SK-N-SH (cell line): ENCODE measurements around the gene DUSP28. TPM values are rescaled to one million over a fixed set of nuclear protein-coding genes. Genes with fewer than 3 reads are reported as not detected.

ENCODE experiments used
- CTCF ChIA-PET: fragments of 300-600, 350-600 bp; formaldehyde crosslinking; extraction: SDS; loops from one replicate; lab custom pipeline; 2021; lab: Yijun Ruan, JAX
- POLR2A ChIA-PET: fragments of 350-600 bp; sonication (Branson Sonifier 250); formaldehyde crosslinking; extraction: SDS; loops from one replicate; lab custom pipeline; 2020; ENCODE audit warnings: antibody characterized with exemption, inconsistent platforms; lab: Yijun Ruan, JAX
- DNase-seq: peaks from one replicate; pipeline ENCODE4 v3.0.0; 2012
- H2AFZ ChIP-seq: fragments of 200-600 bp; sonication (generic); 2 replicates; pipeline ENCODE4 v1.8.1; 2016; ENCODE audit warnings: antibody characterized with exemption, mild to moderate bottlenecking, low read depth
- H3F3A ChIP-seq: fragments of 200-600 bp; sonication (generic); replicated peaks from 2 replicates; pipeline ENCODE3; 2016; ENCODE audit warnings: antibody characterized with exemption, mild to moderate bottlenecking; ENCODE audit not compliant: insufficient read depth
- H3K27ac ChIP-seq, 2 experiments: fragments of 200-500 bp in 1 of 2; fragments of 200-600 bp in 1 of 2; sonication (Bioruptor generic) in 1 of 2; sonication (generic), shearing (Covaris generic) in 1 of 2; 2 replicates each; pipeline versions ENCODE4 v1.5.1 to v1.6.1; 2014 to 2016; ENCODE audit warnings: low read depth in 2 of 2, inconsistent platforms in 1 of 2, low read length in 1 of 2, mild to moderate bottlenecking in 1 of 2, mixed read lengths in 1 of 2
- H3K27me3 ChIP-seq: fragments of 200-600 bp; sonication (generic), shearing (Covaris generic); 2 replicates; pipeline ENCODE4 v1.6.1; 2016; ENCODE audit warnings: mixed run types; ENCODE audit not compliant: insufficient read depth
- H3K36me3 ChIP-seq, 2 experiments: fragments of 200-500 bp in 1 of 2; fragments of 200-600 bp in 1 of 2; sonication (Bioruptor generic) in 1 of 2; sonication (generic) in 1 of 2; replicated peaks in 1 of 2; 2 replicates each; pipeline versions ENCODE3 to v1.5.1; 2014 to 2016; ENCODE audit warnings: low read length in 1 of 2, mild to moderate bottlenecking in 1 of 2; ENCODE audit not compliant: insufficient read depth in 2 of 2, control insufficient read depth in 1 of 2
- H3K4me1 ChIP-seq, 2 experiments: fragments of 200-500 bp in 1 of 2; fragments of 200-600 bp in 1 of 2; sonication (Bioruptor generic) in 1 of 2; sonication (generic), shearing (Covaris generic) in 1 of 2; 2 replicates each; pipeline versions ENCODE4 v1.5.1 to v1.6.1; 2014 to 2016; ENCODE audit warnings: low read depth in 1 of 2, low read length in 1 of 2, mixed run types in 1 of 2; ENCODE audit not compliant: insufficient read depth in 2 of 2, control insufficient read depth in 1 of 2
- H3K4me2 ChIP-seq: fragments of 200-600 bp; sonication (generic), shearing (Covaris generic); 2 replicates; pipeline ENCODE4 v1.6.1; 2017; ENCODE audit warnings: mixed run types
- H3K4me3 ChIP-seq, 2 experiments: fragments of 200-500 bp in 1 of 2; fragments of 200-600 bp in 1 of 2; sonication (Bioruptor generic) in 1 of 2; sonication (generic), shearing (Covaris generic) in 1 of 2; 2 replicates each; pipeline versions ENCODE4 v1.5.1 to v1.8.1; 2014 to 2016; ENCODE audit warnings: low read depth in 2 of 2, inconsistent platforms in 1 of 2, low read length in 1 of 2, mild to moderate bottlenecking in 1 of 2, mixed read lengths in 1 of 2, moderate library complexity in 1 of 2
- H3K79me2 ChIP-seq: fragments of 200-600 bp; sonication (generic); 2 replicates; pipeline ENCODE4 v1.8.1; 2017; ENCODE audit warnings: mild to moderate bottlenecking; ENCODE audit not compliant: insufficient read depth
- H3K9ac ChIP-seq: fragments of 200-600 bp; sonication (generic); 2 replicates; pipeline ENCODE4 v1.6.1; 2017; ENCODE audit warnings: mixed run types
- H3K9me2 ChIP-seq: fragments of 200-600 bp; sonication (generic); 2 replicates; pipeline ENCODE4 v1.6.1; 2017; ENCODE audit warnings: mixed run types
- H3K9me3 ChIP-seq: fragments of 200-600 bp; sonication (generic); 2 replicates; pipeline ENCODE4 v1.6.1; 2017; ENCODE audit warnings: mixed run types, mild to moderate bottlenecking, moderate library complexity
- H4K20me1 ChIP-seq: fragments of 200-600 bp; sonication (generic); 2 replicates; pipeline ENCODE4 v1.6.1; 2017; ENCODE audit warnings: mild to moderate bottlenecking, mixed run types; ENCODE audit not compliant: insufficient read depth
- CTCF ChIP-seq: fragments of 200-600 bp; sonication (generic); IDR thresholded peaks from 2 replicates; pipeline ENCODE4 v1.6.1; 2017; ENCODE audit warnings: antibody characterized with exemption, mild to moderate bottlenecking, moderate library complexity
- ELF1 ChIP-seq: IDR thresholded peaks from 2 replicates; pipeline ENCODE4 v1.4.0; 2012
- JUND ChIP-seq: IDR thresholded peaks from 2 replicates; pipeline ENCODE4 v1.4.0; 2012
- MXI1 ChIP-seq: IDR thresholded peaks from 2 replicates; pipeline ENCODE4 v1.6.1; 2012; ENCODE audit warnings: mild to moderate bottlenecking, low read depth, low read length, improper control_type of control experiment
- NFIC ChIP-seq: IDR thresholded peaks from 2 replicates; pipeline ENCODE4 v1.4.0; 2012; ENCODE audit warnings: borderline replicate concordance
- NRF1 ChIP-seq: IDR thresholded peaks from 2 replicates; pipeline ENCODE4 v1.6.1; 2012; ENCODE audit warnings: low read depth, mild to moderate bottlenecking, low read length
- RCOR1 ChIP-seq: fragments of 150-350 bp; IDR thresholded peaks from 2 replicates; pipeline ENCODE4 v1.6.1; 2017; ENCODE audit warnings: antibody characterized with exemption, low read length
- SMC3 ChIP-seq: IDR thresholded peaks from 2 replicates; pipeline ENCODE4 v1.6.1; 2012; ENCODE audit warnings: low read depth, low read length, improper control_type of control experiment
- TCF12 ChIP-seq: IDR thresholded peaks from 2 replicates; pipeline ENCODE4 v1.4.0; 2012
- ZBTB33 ChIP-seq: IDR thresholded peaks from 2 replicates; pipeline ENCODE4 v1.4.0; 2012; ENCODE audit warnings: low read depth, borderline replicate concordance
- WGBS: methylation state at CpG from one replicate; pipeline ENCODE4 v1.1.6; 2017; ENCODE audit warnings: low lambda C conversion rate; 5-methylcytosine and 5-hydroxymethylcytosine counted together
- polyA plus RNA-seq, 3 experiments: library from polyadenylated mRNA; depleted of rRNA; stranded (reverse); fragments of >200 nt; gene quantifications; 2 replicates each; pipeline ENCODE4 v1.2.3, GENCODE V29; 2012
- TF ChIP-seq, protein P1 (sequence below): fragments of 150-350 bp; IDR thresholded peaks from 2 replicates; pipeline ENCODE4 v1.6.1; 2016; ENCODE audit warnings: mild to moderate bottlenecking, low read depth, low read length
- TF ChIP-seq, protein P2 (sequence below): IDR thresholded peaks from 2 replicates; pipeline ENCODE4 v1.6.1; 2012; ENCODE audit warnings: mild to moderate bottlenecking, low read depth, low read length, moderate library complexity

DUSP28 gene
- polyA plus RNA-seq, 1 of the 3 experiments (the other 2 are of a cell fraction) = 4.1 TPM

DNA sequence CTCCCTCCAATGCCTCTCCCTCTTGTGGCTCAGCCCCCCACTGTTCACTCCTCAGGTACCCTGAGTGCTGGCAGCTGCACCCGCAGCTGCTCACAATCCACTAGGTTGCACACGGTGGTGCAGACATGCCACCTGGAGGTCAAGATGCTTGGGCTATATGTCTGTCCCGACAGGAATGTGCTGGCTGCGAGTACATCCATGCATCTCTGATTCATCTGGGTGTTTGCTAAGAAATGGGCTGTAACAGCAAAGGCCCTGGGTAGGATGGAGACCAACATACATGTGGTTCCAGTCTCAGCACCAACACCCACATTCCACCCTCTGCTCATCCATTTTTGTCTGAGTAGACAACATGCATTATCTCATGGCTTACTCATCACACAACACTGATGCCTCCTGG lies 33.6 kb upstream of the DUSP28 start (continued):
- TF ChIP-seq CTCF = no peak
- TF ChIP-seq TCF12 = no peak
- TF ChIP-seq, protein P1, sequence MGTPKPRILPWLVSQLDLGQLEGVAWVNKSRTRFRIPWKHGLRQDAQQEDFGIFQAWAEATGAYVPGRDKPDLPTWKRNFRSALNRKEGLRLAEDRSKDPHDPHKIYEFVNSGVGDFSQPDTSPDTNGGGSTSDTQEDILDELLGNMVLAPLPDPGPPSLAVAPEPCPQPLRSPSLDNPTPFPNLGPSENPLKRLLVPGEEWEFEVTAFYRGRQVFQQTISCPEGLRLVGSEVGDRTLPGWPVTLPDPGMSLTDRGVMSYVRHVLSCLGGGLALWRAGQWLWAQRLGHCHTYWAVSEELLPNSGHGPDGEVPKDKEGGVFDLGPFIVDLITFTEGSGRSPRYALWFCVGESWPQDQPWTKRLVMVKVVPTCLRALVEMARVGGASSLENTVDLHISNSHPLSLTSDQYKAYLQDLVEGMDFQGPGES = no peak
- TF ChIP-seq, all 33 proteins: peak for 0

- H2AFZ ChIP-seq = no peak overlapping the region
- POLR2A ChIA-PET = no interaction called here
Measured at GRCh38 chr2:240527153-240527750, 32.9 kb upstream of the DUSP28 start.

More at GRCh38 chr2:240527153-240527750, 32.9 kb upstream of the DUSP28 start:
- Histone ChIP-seq H3F3A (no peaks in the 10 kb centered on the region), H4K20me1 (no peaks in the 10 kb centered on the region), H3K36me3 (peaks cover 15 to 41% of the 10 kb centered on the region in 2 experiments), H3K9me3 (peaks cover 16% of the 10 kb centered on the region; the same call in 1 of the 2 replicates), H3K4me2 (no peak overlapping the region), H3K79me2 (no peaks in the 10 kb centered on the region), H3K4me3 (no peak overlapping the region), H3K9ac (no peak overlapping the region), H3K27ac (no peak overlapping the region), H3K9me2 (no peaks in the 10 kb centered on the region), H3K4me1 (no peaks in the 10 kb centered on the region), H3K27me3 (no peaks in the 10 kb centered on the region)
- WGBS = 70% methylated on average over 3 of the region's 3 CpGs
- CTCF ChIA-PET = no interaction called here
- TF ChIP-seq JUND (no peak), NFIC (no peak), CTCF (no peak), SMC3 (no peak), RCOR1 (no peak), MXI1 (no peak), NRF1 (no peak), ELF1 (no peak), ZBTB33 (no peak)
- TF ChIP-seq, protein P1 = no peak
- TF ChIP-seq, protein P2, sequence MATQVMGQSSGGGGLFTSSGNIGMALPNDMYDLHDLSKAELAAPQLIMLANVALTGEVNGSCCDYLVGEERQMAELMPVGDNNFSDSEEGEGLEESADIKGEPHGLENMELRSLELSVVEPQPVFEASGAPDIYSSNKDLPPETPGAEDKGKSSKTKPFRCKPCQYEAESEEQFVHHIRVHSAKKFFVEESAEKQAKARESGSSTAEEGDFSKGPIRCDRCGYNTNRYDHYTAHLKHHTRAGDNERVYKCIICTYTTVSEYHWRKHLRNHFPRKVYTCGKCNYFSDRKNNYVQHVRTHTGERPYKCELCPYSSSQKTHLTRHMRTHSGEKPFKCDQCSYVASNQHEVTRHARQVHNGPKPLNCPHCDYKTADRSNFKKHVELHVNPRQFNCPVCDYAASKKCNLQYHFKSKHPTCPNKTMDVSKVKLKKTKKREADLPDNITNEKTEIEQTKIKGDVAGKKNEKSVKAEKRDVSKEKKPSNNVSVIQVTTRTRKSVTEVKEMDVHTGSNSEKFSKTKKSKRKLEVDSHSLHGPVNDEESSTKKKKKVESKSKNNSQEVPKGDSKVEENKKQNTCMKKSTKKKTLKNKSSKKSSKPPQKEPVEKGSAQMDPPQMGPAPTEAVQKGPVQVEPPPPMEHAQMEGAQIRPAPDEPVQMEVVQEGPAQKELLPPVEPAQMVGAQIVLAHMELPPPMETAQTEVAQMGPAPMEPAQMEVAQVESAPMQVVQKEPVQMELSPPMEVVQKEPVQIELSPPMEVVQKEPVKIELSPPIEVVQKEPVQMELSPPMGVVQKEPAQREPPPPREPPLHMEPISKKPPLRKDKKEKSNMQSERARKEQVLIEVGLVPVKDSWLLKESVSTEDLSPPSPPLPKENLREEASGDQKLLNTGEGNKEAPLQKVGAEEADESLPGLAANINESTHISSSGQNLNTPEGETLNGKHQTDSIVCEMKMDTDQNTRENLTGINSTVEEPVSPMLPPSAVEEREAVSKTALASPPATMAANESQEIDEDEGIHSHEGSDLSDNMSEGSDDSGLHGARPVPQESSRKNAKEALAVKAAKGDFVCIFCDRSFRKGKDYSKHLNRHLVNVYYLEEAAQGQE = no peak
- DNase-seq = no peak
